GM13977 (cell line): ENCODE measurements around the gene STRN3.
"Not testable (repeated sequence)": the region's sequence is repeated elsewhere in the genome, so short reads cannot be mapped to it uniquely, and the experiment has no call there.

Source experiments
- DNase-seq: peaks from one replicate; pipeline ENCODE4 v3.0.0; 2012; ENCODE audit warnings: low spot score
- in situ Hi-C: fragments of 300-500 bp; cut with MboI; formaldehyde crosslinking; loops from one replicate; pipeline ENCODE4 v1.12.0; 2022; ENCODE audit warnings: low sequenced_read_pairs, low pct_unique_long_range_greater_than_20kb, mixed read lengths, inconsistent platforms; ENCODE audit not compliant: unreplicated experiment
- TF ChIP-seq, protein P1 (sequence below): IDR thresholded peaks from 2 replicates; pipeline ENCODE4 v1.5.1; 2012; ENCODE audit warnings: mild to moderate bottlenecking, control low read depth; ENCODE audit not compliant: insufficient read depth; ENCODE audit errors: extremely low read depth, missing control alignments

Gene STRN3

GRCh38 chr14:31018057-31018645, 8.0 kb downstream of the STRN3 start:
- no peak for DNase-seq
- in situ Hi-C loops: no loop called here
- TF ChIP-seq, protein P1, sequence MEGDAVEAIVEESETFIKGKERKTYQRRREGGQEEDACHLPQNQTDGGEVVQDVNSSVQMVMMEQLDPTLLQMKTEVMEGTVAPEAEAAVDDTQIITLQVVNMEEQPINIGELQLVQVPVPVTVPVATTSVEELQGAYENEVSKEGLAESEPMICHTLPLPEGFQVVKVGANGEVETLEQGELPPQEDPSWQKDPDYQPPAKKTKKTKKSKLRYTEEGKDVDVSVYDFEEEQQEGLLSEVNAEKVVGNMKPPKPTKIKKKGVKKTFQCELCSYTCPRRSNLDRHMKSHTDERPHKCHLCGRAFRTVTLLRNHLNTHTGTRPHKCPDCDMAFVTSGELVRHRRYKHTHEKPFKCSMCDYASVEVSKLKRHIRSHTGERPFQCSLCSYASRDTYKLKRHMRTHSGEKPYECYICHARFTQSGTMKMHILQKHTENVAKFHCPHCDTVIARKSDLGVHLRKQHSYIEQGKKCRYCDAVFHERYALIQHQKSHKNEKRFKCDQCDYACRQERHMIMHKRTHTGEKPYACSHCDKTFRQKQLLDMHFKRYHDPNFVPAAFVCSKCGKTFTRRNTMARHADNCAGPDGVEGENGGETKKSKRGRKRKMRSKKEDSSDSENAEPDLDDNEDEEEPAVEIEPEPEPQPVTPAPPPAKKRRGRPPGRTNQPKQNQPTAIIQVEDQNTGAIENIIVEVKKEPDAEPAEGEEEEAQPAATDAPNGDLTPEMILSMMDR: no peak

DNA sequence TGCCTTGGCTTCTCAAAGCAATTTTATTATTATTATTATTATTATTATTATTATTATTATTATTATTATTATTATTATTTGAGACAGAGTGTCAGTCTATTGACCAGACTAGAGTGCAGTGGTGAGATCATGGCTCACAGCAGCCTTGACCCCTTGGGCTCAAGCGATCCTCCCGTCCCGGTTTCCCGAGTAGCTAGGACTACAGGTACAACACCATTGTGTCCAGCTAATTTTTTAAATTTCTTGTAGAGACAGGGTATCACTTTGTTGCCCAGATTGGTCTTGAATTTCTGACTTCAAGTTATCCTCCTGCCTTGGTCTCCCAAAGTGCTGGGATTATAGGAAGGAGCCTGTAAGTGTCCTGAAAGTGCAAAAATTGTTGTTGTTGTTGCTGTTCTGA, 12.3 kb downstream of the STRN3 start:
- DNase-seq: no peak
- TF ChIP-seq, protein P1: no peak
- in situ Hi-C loops: no loop called here

- in situ Hi-C loops: no loop called here
- TF ChIP-seq, protein P1: no peak
- no peak for DNase-seq
Measured at GRCh38 chr14:31010935-31011334, 15.2 kb downstream of the STRN3 start.

DNA sequence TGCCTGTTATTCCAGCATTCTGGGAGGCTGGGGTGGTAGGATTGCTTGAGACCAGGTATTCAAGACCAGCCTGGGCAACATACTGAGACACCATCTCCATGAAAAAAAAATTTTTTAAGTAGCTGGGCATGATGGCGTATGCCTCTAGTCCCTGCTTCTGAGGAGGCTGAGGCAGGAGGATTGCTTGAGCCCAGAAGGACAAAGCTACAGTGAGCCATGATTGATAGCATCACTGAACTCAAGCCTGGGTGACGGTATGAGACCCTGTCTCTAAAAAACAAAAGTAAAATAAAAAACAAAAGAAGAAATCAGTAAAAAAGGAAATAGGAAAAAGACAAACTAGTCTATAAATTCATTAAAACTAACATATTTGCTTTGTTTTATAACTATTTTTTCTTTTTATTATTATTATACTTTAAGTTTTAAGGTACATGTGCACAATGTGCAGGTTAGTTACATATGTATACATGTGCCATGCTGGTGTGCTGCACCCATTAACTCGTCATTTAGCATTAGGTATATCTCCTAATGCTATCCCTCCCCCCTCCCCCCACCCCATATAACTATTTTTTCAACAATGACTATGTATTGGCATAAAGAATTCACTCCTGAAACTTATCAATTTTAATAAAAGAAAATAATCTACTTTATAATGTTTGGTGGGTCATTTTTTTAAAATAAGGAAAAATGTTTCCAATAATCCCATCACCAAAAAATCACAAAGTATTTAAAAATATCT, 16.2 kb downstream of the STRN3 start:
- TF ChIP-seq, protein P1: no peak
- no peak for DNase-seq
- in situ Hi-C loops: no loop called here

GRCh38 chr14:31006703-31007102, 19.5 kb downstream of the STRN3 start:
- in situ Hi-C loops: no loop called here
- DNase-seq: no peak
- TF ChIP-seq, protein P1: no peak

DNA sequence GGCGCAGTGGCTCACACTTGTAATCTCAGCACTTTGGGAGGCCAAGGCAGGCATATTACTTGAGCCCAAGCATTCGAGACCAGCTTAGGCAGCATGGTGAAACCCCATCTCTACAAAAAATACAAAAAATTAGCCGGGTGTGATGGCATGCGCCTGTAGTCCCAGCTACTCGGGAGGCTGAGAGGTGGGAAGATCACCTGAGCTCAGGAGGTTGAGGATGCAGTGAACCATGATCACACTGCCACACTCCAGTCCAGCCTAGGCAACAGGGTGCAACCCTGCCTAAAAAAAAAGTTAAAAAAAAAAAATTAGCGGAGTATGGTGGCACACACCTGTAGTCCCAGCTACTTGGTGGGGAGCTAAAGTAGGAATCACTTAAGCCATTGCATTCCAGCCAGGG, 22.2 kb downstream of the STRN3 start:
- in situ Hi-C loops, DNase-seq: not testable (repeated sequence)

DNA sequence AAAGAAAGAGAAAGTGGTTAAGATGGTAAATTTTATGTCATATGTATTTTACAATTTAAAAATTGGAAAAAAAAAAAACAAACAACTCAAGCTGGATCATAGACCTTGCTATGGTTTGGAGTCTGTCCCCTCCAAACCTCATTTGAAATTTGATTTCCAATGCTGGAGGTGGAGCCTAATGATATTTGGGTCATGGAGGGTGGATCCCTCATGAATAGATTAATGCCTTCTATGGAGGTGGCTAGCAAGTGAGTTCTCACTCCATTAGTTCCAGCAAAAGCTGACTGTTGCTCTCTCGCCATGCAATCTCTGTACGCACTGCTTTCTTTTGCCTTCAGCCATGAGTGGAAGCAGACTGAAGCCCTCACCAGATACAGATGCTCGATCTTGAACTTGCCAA, 22.9 kb downstream of the STRN3 start:
- no peak for DNase-seq
- in situ Hi-C loops: no loop called here
- TF ChIP-seq, protein P1: no peak
